CD4-positive, alpha-beta T cell (primary cell): ENCODE data around the gene CLEC1B. TPM values are rescaled to one million over a fixed set of nuclear protein-coding genes. Genes with fewer than 3 reads are reported as not detected.

Source experiments
- ATAC-seq: fragments of 200-7000 bp; cut with Tn5 transposase; one replicate; pipeline ENCODE4 v1.10.0; 2022; ENCODE audit warnings: mild to moderate bottlenecking; ENCODE audit not compliant: poor library complexity
- CTCF ChIA-PET: fragments of 350-600 bp; sonication (Branson Sonifier 250); formaldehyde crosslinking; loops from one replicate; lab custom pipeline; 2021; ENCODE audit warnings: antibody characterized with exemption, inconsistent platforms; lab: Charles Lee
- POLR2A ChIA-PET: fragments of 350-600 bp; sonication (Branson Sonifier 250); formaldehyde crosslinking; loops from one replicate; lab custom pipeline; 2021; ENCODE audit warnings: antibody characterized with exemption, inconsistent platforms; lab: Charles Lee
- DNase-seq, 14 experiments: peaks; one replicate each; pipeline ENCODE4 v3.0.0-alpha.2; 2013 to 2020; ENCODE audit warnings: mixed read lengths in 2 of 14
- H3K27ac ChIP-seq, 2 donors: one replicate each; pipeline versions ENCODE4 v1.5.1 to v1.7.0; 2013; ENCODE audit warnings: low read length in 2 of 2, low read depth in 1 of 2, mild to moderate bottlenecking in 1 of 2
- H3K27me3 ChIP-seq, 2 experiments: 1 replicate in 1 of 2; 2 replicates in 1 of 2; pipeline versions ENCODE4 v1.6.1 to v1.7.0; 2013; ENCODE audit warnings: low read length in 2 of 2, control low read depth in 1 of 2, mild to moderate bottlenecking in 1 of 2, moderate library complexity in 1 of 2; ENCODE audit not compliant: insufficient read depth in 2 of 2, control insufficient read depth in 1 of 2
- H3K36me3 ChIP-seq: one replicate; pipeline ENCODE4 v1.6.1; 2013; ENCODE audit warnings: low read length, control low read depth; ENCODE audit not compliant: insufficient read depth
- H3K4me1 ChIP-seq: one replicate; pipeline ENCODE4 v1.6.1; 2013; ENCODE audit warnings: low read length, control low read depth; ENCODE audit not compliant: insufficient read depth
- H3K4me3 ChIP-seq: one replicate; pipeline ENCODE4 v1.5.1; 2013; ENCODE audit warnings: mild to moderate bottlenecking, low read length, moderate library complexity
- H3K9me3 ChIP-seq, 2 experiments: 1 replicate in 1 of 2; 2 replicates in 1 of 2; pipeline versions ENCODE4 v1.6.1 to v1.7.0; 2013; ENCODE audit warnings: low read length in 2 of 2, mild to moderate bottlenecking in 2 of 2, control low read depth in 1 of 2, moderate library complexity in 1 of 2; ENCODE audit not compliant: control insufficient read depth in 1 of 2, insufficient read depth in 1 of 2
- H3K27ac Mint-ChIP-seq: one replicate; pipeline ENCODE4 v1.8.0; 2020; ENCODE audit warnings: mixed read lengths
- H3K27me3 Mint-ChIP-seq: one replicate; pipeline ENCODE4 v1.8.0; 2021; ENCODE audit warnings: mixed read lengths
- H3K36me3 Mint-ChIP-seq: one replicate; pipeline ENCODE4 v1.8.0; 2021; ENCODE audit warnings: low read depth, mixed read lengths
- H3K4me1 Mint-ChIP-seq: one replicate; pipeline ENCODE4 v1.8.0; 2021; ENCODE audit warnings: low read depth, mixed read lengths
- H3K4me3 Mint-ChIP-seq: one replicate; pipeline ENCODE4 v1.8.0; 2020; ENCODE audit warnings: mild to moderate bottlenecking, mixed read lengths
- H3K9me3 Mint-ChIP-seq: one replicate; pipeline ENCODE4 v1.8.0; 2020; ENCODE audit warnings: mixed read lengths
- intact Hi-C, 2 experiments: fragments of 100-400 bp; cut with DNase I in 1 of 2; cut with micrococcal nuclease in 1 of 2; formaldehyde crosslinking; loops; one replicate each; pipeline versions ENCODE4 v1.15.1 to v1.9.0; 2023 to 2025; cut with DNase I, micrococcal nuclease
- total RNA-seq, 174 experiments: library from RNA in 2 of 174; stranded (reverse) in 2 of 174; gene quantifications; one replicate each; pipeline ENCODE4 v1.2.3 and lab custom pipeline; 2021 to 2026
- TF ChIP-seq, protein P1 (sequence below): fragments of 200-600 bp; IDR thresholded peaks from one replicate; pipeline ENCODE4 v1.8.0; 2022; ENCODE audit warnings: antibody characterized with exemption, mild to moderate bottlenecking

Gene CLEC1B
- total RNA-seq, 2 experiments from 2014 or later: not detected

DNA sequence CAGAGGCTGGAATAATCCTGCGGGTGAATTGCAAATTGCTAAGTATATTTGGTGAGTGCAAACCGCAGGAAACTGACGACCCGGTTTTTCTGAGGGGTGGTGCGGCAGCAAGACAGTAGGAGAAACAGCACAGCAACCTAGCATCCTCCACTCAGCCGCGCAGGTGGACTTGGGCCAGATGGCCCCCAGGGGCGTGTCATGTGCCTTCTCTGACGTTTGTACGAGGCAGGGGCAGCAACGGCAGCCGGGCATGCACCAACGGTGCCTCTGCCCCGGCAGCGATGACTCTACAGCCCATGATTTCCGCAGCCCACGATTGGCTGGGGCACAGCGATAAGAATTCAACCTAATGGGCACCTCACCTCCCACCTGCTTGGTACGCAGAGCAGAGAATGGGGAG, 55.7 kb downstream of the CLEC1B start:
- Histone ChIP-seq H3K27ac (no peak overlapping the region), H3K4me3 (peak overlapping the region; percentile 21), H3K9me3 (no peaks in the 10 kb centered on the region), H3K27me3 (no peaks in the 10 kb centered on the region), H3K36me3 (no peaks in the 10 kb centered on the region), H3K4me1 (peaks cover 4% of the 10 kb centered on the region)
- ATAC-seq: peak; percentile 64
- POLR2A ChIA-PET: interaction anchor here (1.4 kb wide), 2 partner anchors 36 to 182 kb away, joined by 3 read pairs; partner anchors contain the start of gene CD69
- Mint-ChIP-seq H3K4me3 (peak overlapping the region; percentile 73), H3K36me3 (no peaks in the 10 kb centered on the region), H3K4me1 (peaks cover 38% of the 10 kb centered on the region), H3K27me3 (peaks cover 4% of the 10 kb centered on the region), H3K27ac (no peak overlapping the region), H3K9me3 (no peaks in the 10 kb centered on the region)
- CTCF ChIA-PET: no interaction called here
- DNase-seq: peak in 4 of 14 experiments; percentile 3 to 41 (median 20)
- TF ChIP-seq, protein P1, sequence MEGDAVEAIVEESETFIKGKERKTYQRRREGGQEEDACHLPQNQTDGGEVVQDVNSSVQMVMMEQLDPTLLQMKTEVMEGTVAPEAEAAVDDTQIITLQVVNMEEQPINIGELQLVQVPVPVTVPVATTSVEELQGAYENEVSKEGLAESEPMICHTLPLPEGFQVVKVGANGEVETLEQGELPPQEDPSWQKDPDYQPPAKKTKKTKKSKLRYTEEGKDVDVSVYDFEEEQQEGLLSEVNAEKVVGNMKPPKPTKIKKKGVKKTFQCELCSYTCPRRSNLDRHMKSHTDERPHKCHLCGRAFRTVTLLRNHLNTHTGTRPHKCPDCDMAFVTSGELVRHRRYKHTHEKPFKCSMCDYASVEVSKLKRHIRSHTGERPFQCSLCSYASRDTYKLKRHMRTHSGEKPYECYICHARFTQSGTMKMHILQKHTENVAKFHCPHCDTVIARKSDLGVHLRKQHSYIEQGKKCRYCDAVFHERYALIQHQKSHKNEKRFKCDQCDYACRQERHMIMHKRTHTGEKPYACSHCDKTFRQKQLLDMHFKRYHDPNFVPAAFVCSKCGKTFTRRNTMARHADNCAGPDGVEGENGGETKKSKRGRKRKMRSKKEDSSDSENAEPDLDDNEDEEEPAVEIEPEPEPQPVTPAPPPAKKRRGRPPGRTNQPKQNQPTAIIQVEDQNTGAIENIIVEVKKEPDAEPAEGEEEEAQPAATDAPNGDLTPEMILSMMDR: no peak
- intact Hi-C loops: loop anchor here (5.0 to 10.0 kb wide), 2 partner anchors 202 to 249 kb away; no protein-coding TSS in a partner anchor

Other genes starting within 250 kb of the CLEC1B start
- gene CD69, start 238.2 kb downstream of the CLEC1B start, total RNA-seq: 100 to 1,000 TPM; 631 to 659 TPM
- gene KLRF1, start 171.6 kb downstream of the CLEC1B start, total RNA-seq: under 1 TPM in 1 of 2 experiments, not detected in 1; 0.44 TPM
- 100 to 1,000 TPM; 152 to 155 TPM for gene CLEC2B, start 129.8 kb downstream of the CLEC1B start, total RNA-seq
- gene KLRF2, start 117.6 kb downstream of the CLEC1B start, total RNA-seq: not detected
- not detected for gene CLEC2A, start 66.8 kb downstream of the CLEC1B start, total RNA-seq
- under 1 TPM; 0.22 to 0.42 TPM for gene CLEC12A, start 27.7 kb downstream of the CLEC1B start, total RNA-seq
- gene CLEC12B, start 11.5 kb upstream of the CLEC1B start, total RNA-seq: not detected
- under 1 TPM; 0.55 to 0.98 TPM for gene CLEC9A, start 31.6 kb upstream of the CLEC1B start, total RNA-seq
- gene CLEC1A, start 99.9 kb upstream of the CLEC1B start, total RNA-seq: not detected
- gene CLEC7A, start 131.1 kb upstream of the CLEC1B start, total RNA-seq: 1 to 10 TPM; 2.5 to 3.7 TPM
- gene OLR1, start 173.0 kb upstream of the CLEC1B start, total RNA-seq: not detected
- gene TMEM52B, start 179.9 kb upstream of the CLEC1B start, total RNA-seq: not detected
- 100 to 1,000 TPM; 267 to 276 TPM for gene GABARAPL1, start 213.8 kb upstream of the CLEC1B start, total RNA-seq